Hepatocyte (in vitro differentiated cells): Measurements from ENCODE around the gene MTX1.
"Not testable (repeated sequence)": the region's sequence is repeated elsewhere in the genome, so short reads cannot be mapped to it uniquely, and the experiment has no call there.

Experiments used
- EZH2 ChIP-seq: fragments of 200-600 bp; sonication (generic); IDR thresholded peaks from 2 replicates; pipeline ENCODE4 v1.6.1; 2016; ENCODE audit warnings: antibody characterized with exemption, mild to moderate bottlenecking, borderline replicate concordance
- EZH2phosphoT487 ChIP-seq: fragments of 200-600 bp; sonication (generic); IDR thresholded peaks from one replicate; pipeline ENCODE4 v1.6.1; 2018; ENCODE audit warnings: antibody characterized with exemption, mild to moderate bottlenecking, low read depth, moderate library complexity; ENCODE audit not compliant: unreplicated experiment, severe bottlenecking
- TF ChIP-seq, protein P1 (sequence below): fragments of 200-600 bp; sonication (generic); IDR thresholded peaks from 2 replicates; pipeline ENCODE4 v1.5.1; 2016; ENCODE audit warnings: antibody characterized with exemption, mild to moderate bottlenecking; ENCODE audit not compliant: poor library complexity

GRCh38 chr1:155232001-155232978, 23.8 kb downstream of the MTX1 start:
- TF ChIP-seq, protein P1, sequence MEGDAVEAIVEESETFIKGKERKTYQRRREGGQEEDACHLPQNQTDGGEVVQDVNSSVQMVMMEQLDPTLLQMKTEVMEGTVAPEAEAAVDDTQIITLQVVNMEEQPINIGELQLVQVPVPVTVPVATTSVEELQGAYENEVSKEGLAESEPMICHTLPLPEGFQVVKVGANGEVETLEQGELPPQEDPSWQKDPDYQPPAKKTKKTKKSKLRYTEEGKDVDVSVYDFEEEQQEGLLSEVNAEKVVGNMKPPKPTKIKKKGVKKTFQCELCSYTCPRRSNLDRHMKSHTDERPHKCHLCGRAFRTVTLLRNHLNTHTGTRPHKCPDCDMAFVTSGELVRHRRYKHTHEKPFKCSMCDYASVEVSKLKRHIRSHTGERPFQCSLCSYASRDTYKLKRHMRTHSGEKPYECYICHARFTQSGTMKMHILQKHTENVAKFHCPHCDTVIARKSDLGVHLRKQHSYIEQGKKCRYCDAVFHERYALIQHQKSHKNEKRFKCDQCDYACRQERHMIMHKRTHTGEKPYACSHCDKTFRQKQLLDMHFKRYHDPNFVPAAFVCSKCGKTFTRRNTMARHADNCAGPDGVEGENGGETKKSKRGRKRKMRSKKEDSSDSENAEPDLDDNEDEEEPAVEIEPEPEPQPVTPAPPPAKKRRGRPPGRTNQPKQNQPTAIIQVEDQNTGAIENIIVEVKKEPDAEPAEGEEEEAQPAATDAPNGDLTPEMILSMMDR: not testable (repeated sequence)
- TF ChIP-seq EZH2, EZH2phosphoT487: not testable (repeated sequence)
